ENCODE measurements around the gene CBX2. TPM values are rescaled to one million over a fixed set of nuclear protein-coding genes. Genes with fewer than 3 reads are reported as not detected.

Gene CBX2
- total RNA-seq, 4 donors from 2014 or later: 4.6 to 12.9 (median 8.7) TPM

DNA sequence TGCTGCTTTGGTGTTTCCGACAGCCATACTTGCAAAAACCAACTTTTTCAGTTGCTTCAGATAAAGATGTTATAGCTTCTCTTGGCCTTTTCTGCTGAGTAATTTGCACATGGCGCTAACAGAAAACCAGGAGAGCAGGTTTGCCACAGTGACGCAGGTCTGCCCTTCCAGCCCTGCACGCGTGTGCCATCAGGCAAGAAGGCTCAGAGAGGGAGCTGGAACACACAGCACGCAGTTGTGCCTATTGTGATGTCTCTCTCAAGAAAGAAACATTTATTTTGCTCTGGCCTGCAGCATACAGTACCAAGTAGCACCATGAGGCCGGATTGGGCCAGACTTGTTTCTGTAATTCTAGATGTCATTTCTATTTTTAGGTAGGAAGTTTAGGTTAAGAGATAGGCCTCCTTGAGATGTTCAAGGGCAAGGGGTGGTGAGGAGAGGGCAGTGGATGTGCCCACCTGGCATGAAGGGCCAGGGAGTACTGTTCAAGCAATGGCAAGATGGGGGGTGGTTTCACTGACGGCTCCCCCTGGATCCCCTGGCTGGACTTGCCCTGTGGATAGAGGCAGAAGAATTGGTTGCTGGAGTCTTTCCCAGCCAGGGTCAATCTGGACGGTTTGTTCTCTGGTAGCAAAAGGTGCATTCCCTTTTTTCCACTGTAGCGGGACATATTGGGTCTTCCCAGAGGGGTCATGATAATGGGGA, 1.9 kb downstream of the CBX2 start:
- Histone ChIP-seq H3K27ac (no peak overlapping the region), H3K27me3 (peaks cover 4 to 90% (median 15%) of the 10 kb centered on the region in 4 donors), H3K4me1 (peaks cover 6 to 32% (median 17%) of the 10 kb centered on the region in 3 donors), H3K4me3 (no peak overlapping the region), H3K36me3 (peaks cover 0 to 13% (median 0%) of the 10 kb centered on the region in 3 donors), H3K9me3 (no peaks in the 10 kb centered on the region)
- 55 to 82% methylated on average over 6 to 9 of the region's 10 CpGs for WGBS, 2 donors
- no peak for DNase-seq
- intact Hi-C loops (cut with DNase I): no loop called here
- TF ChIP-seq POLR2A (IDR thresholded peaks at IDR 0.05): no peak
- TF ChIP-seq, protein P1, sequence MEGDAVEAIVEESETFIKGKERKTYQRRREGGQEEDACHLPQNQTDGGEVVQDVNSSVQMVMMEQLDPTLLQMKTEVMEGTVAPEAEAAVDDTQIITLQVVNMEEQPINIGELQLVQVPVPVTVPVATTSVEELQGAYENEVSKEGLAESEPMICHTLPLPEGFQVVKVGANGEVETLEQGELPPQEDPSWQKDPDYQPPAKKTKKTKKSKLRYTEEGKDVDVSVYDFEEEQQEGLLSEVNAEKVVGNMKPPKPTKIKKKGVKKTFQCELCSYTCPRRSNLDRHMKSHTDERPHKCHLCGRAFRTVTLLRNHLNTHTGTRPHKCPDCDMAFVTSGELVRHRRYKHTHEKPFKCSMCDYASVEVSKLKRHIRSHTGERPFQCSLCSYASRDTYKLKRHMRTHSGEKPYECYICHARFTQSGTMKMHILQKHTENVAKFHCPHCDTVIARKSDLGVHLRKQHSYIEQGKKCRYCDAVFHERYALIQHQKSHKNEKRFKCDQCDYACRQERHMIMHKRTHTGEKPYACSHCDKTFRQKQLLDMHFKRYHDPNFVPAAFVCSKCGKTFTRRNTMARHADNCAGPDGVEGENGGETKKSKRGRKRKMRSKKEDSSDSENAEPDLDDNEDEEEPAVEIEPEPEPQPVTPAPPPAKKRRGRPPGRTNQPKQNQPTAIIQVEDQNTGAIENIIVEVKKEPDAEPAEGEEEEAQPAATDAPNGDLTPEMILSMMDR (IDR thresholded peaks at IDR 0.05): no peak

GRCh38 chr17:79781012-79781650, 3.2 kb downstream of the CBX2 start:
- peaks cover 4 to 90% (median 10%) of the 10 kb centered on the region in 4 donors for H3K27me3 ChIP-seq
- DNase-seq: no peak
- WGBS, 2 donors: 74 to 77% methylated on average over 8 to 10 of the region's 12 CpGs

GRCh38 chr17:79781736-79782575, 4.0 kb downstream of the CBX2 start:
- WGBS, 2 donors: 59 to 72% methylated on average over 6 to 13 of the region's 27 CpGs
- H3K9me3 ChIP-seq: no peaks in the 10 kb centered on the region
- peaks cover 6 to 26% (median 17%) of the 10 kb centered on the region in 3 donors for H3K4me1 ChIP-seq
- H3K27ac ChIP-seq: no peak overlapping the region
- TF ChIP-seq, protein P1 (IDR thresholded peaks at IDR 0.05): no peak
- no peak for TF ChIP-seq POLR2A (IDR thresholded peaks at IDR 0.05)
- H3K36me3 ChIP-seq: peaks cover 0 to 16% (median 0%) of the 10 kb centered on the region in 3 donors
- intact Hi-C loops (cut with DNase I): no loop called here
- DNase-seq: no peak
- no peak overlapping the region for H3K4me3 ChIP-seq
- H3K27me3 ChIP-seq: peaks cover 4 to 90% (median 6%) of the 10 kb centered on the region in 4 donors

More at GRCh38 chr17:79781012-79781650, 3.2 kb downstream of the CBX2 start:
- H3K27ac ChIP-seq: no peak overlapping the region
- no peak overlapping the region for H3K4me3 ChIP-seq
- no peaks in the 10 kb centered on the region for H3K9me3 ChIP-seq
- intact Hi-C loops (cut with DNase I): no loop called here
- peaks cover 6 to 32% (median 17%) of the 10 kb centered on the region in 3 donors for H3K4me1 ChIP-seq
- peaks cover 0 to 16% (median 0%) of the 10 kb centered on the region in 3 donors for H3K36me3 ChIP-seq
- no peak for TF ChIP-seq POLR2A (IDR thresholded peaks at IDR 0.05)
- TF ChIP-seq, protein P1 (IDR thresholded peaks at IDR 0.05): no peak

- WGBS, 2 donors: 67% methylated on average over 3 of the region's 18 CpGs; no CpG with 5 or more reads in 1 of the 2 donors
- Histone ChIP-seq H3K27ac (no peak overlapping the region), H3K27me3 (peaks cover 0 to 93% (median 1%) of the 10 kb centered on the region in 4 donors), H3K4me1 (peaks cover 0 to 10% (median 6%) of the 10 kb centered on the region in 3 donors), H3K36me3 (peaks cover 0 to 16% (median 0%) of the 10 kb centered on the region in 3 donors), H3K9me3 (no peaks in the 10 kb centered on the region), H3K4me3 (no peak overlapping the region)
- no peak for DNase-seq
- intact Hi-C loops (cut with DNase I): no loop called here
- TF ChIP-seq, protein P1 (IDR thresholded peaks at IDR 0.05): no peak
- TF ChIP-seq POLR2A (IDR thresholded peaks at IDR 0.05): no peak
These were observed 5.9 kb downstream of the CBX2 start for GRCh38 chr17:79783891-79784290.
